ENCODE data around the gene SEMA3G.

Gene SEMA3G

GRCh38 chr3:52452570-52453221 lies 7.8 kb upstream of the SEMA3G start:
- TF ChIP-seq, protein P1, sequence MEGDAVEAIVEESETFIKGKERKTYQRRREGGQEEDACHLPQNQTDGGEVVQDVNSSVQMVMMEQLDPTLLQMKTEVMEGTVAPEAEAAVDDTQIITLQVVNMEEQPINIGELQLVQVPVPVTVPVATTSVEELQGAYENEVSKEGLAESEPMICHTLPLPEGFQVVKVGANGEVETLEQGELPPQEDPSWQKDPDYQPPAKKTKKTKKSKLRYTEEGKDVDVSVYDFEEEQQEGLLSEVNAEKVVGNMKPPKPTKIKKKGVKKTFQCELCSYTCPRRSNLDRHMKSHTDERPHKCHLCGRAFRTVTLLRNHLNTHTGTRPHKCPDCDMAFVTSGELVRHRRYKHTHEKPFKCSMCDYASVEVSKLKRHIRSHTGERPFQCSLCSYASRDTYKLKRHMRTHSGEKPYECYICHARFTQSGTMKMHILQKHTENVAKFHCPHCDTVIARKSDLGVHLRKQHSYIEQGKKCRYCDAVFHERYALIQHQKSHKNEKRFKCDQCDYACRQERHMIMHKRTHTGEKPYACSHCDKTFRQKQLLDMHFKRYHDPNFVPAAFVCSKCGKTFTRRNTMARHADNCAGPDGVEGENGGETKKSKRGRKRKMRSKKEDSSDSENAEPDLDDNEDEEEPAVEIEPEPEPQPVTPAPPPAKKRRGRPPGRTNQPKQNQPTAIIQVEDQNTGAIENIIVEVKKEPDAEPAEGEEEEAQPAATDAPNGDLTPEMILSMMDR (IDR thresholded peaks at IDR 0.05): no peak
- Mint-ChIP-seq H3K9me3 (no peaks in the 10 kb centered on the region), H3K27me3 (ENCODE audit: low read depth, poor library complexity) (peaks cover 6% of the 10 kb centered on the region), H3K4me1 (peaks cover 71% of the 10 kb centered on the region), H3K36me3 (ENCODE audit: low read depth) (peaks cover 8% of the 10 kb centered on the region), H3K27ac (no peak overlapping the region), H3K4me3 (no peak overlapping the region)
- DNase-seq: no peak

DNA sequence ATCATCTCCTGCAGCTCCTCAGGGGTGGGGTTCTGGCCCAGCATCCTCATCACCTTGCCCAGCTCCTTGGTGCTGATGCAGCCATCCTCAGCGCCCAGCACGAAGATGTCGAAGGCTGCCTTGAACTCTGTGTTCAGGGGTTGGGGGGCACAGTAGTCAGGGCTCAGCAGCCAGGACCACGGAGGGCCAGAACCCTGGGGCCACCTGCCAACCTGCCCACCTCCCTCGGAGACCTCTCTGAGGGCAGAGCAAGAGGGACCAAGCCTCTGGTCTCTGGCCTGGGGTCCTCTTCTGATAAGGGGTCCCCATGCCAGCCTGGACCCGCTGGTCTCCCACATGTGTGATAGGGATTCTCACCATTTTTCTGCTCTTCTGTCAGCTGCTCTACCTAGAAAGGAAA lies 7.2 kb upstream of the SEMA3G start:
- no peak overlapping the region for H3K27ac Mint-ChIP-seq
- H3K36me3 Mint-ChIP-seq (ENCODE audit: low read depth): peaks cover 2% of the 10 kb centered on the region

DNA sequence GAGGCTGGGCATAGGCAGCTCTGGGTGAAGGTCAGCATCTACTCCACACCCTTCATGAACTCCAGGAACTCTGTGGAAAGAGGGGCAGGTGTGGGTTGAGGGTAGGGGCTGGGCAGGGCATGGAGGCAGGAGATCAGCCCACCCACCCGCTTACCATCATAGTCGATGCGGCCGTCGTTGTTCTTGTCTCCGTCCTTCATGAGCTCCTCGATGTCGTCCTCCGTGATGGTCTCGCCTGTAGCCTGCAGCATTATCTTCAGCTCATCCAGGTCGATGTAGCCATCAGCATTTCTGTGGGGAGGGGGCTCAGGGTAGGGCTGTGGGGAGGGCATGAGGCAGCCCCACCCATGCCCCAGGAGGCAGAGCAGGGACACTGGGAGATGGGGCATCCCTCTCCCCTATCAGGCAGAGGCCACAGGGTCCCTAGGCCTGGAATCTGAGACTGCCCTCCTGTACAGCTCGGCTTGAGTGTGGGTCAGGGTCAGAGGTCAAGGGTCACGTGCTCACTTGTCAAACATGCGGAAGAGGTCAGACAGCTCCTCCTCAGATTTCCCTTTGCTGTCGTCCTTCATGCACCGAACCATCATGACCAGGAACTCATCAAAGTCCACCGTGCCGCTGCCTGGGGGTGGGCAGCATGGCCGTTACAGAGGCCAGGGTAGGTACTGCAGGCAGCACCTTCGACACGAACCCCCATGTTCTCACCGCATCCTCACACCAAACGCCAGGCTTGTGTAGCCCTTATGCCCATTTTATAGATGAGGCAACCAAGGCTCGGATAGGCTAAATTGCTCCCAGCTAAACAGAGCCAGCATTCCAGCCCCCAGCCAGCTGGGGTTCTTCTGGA lies 6.6 kb upstream of the SEMA3G start:
- H3K4me3 Mint-ChIP-seq: no peak overlapping the region
- no peaks in the 10 kb centered on the region for H3K36me3 Mint-ChIP-seq (ENCODE audit: low read depth)
- H3K27ac Mint-ChIP-seq: no peak overlapping the region
- peaks cover 67% of the 10 kb centered on the region for H3K4me1 Mint-ChIP-seq
- TF ChIP-seq, protein P1 (IDR thresholded peaks at IDR 0.05): peak; percentile 20
- H3K9me3 Mint-ChIP-seq: no peaks in the 10 kb centered on the region
- peaks cover 6% of the 10 kb centered on the region for H3K27me3 Mint-ChIP-seq (ENCODE audit: low read depth, poor library complexity)
- DNase-seq: peak; percentile 84

More for the DNA sequence above, 7.2 kb upstream of the SEMA3G start:
- TF ChIP-seq, protein P1 (IDR thresholded peaks at IDR 0.05): no peak
- DNase-seq: no peak
- H3K4me1 Mint-ChIP-seq: peaks cover 68% of the 10 kb centered on the region
- no peaks in the 10 kb centered on the region for H3K9me3 Mint-ChIP-seq
- no peak overlapping the region for H3K4me3 Mint-ChIP-seq
- H3K27me3 Mint-ChIP-seq (ENCODE audit: low read depth, poor library complexity): peaks cover 6% of the 10 kb centered on the region

- Mint-ChIP-seq H3K27ac (no peak overlapping the region), H3K36me3 (ENCODE audit: low read depth) (no peaks in the 10 kb centered on the region), H3K27me3 (ENCODE audit: low read depth, poor library complexity) (peaks cover 7% of the 10 kb centered on the region), H3K4me3 (no peak overlapping the region), H3K4me1 (peaks cover 61% of the 10 kb centered on the region), H3K9me3 (no peaks in the 10 kb centered on the region)
- TF ChIP-seq, protein P1 (IDR thresholded peaks at IDR 0.05): no peak
- DNase-seq: no peak
Measured at GRCh38 chr3:52450489-52451236, 5.8 kb upstream of the SEMA3G start.

- no peak overlapping the region for H3K4me3 Mint-ChIP-seq
- no peaks in the 10 kb centered on the region for H3K36me3 Mint-ChIP-seq (ENCODE audit: low read depth)
- H3K27me3 Mint-ChIP-seq (ENCODE audit: low read depth, poor library complexity): peaks cover 9% of the 10 kb centered on the region
- H3K4me1 Mint-ChIP-seq: peaks cover 56% of the 10 kb centered on the region
- TF ChIP-seq, protein P1 (IDR thresholded peaks at IDR 0.05): no peak
- H3K9me3 Mint-ChIP-seq: no peaks in the 10 kb centered on the region
- H3K27ac Mint-ChIP-seq: no peak overlapping the region
- no peak for DNase-seq
Measured at GRCh38 chr3:52447512-52448355, 2.8 kb upstream of the SEMA3G start.
